HepG2 (cell line): ENCODE results near the gene PSENEN. TPM values are rescaled to one million over a fixed set of nuclear protein-coding genes. Genes with fewer than 3 reads are reported as not detected.

Experiments
- ATAC-seq: fragments of 200-7000 bp; cut with Tn5 transposase; 3 replicates; pipeline ENCODE4 v1.9.1; 2020; ENCODE audit warnings: mild to moderate bottlenecking, moderate library complexity
- BruUV-seq: library from RNA; stranded (reverse); fragments of 400-500 nt; replicated peaks from 2 replicates; lab custom pipeline; 2021; lab: Mats Ljungman, UMichigan
- CTCF ChIA-PET: fragments of 300-600 bp; formaldehyde crosslinking; extraction: SDS; loops from one replicate; lab custom pipeline; 2021; ENCODE audit warnings: low total read pairs, inconsistent platforms, low intra/inter-chr PET ratio; lab: Yijun Ruan, JAX
- POLR2A ChIA-PET: fragments of 350-600 bp; sonication (Branson Sonifier 250); formaldehyde crosslinking; loops from one replicate; lab custom pipeline; 2020; ENCODE audit warnings: antibody characterized with exemption, inconsistent platforms; lab: Yijun Ruan, JAX
- DNase-seq: peaks from one replicate; pipeline ENCODE4 v3.0.0-alpha.2; 2015; ENCODE audit warnings: low spot score
- FAIRE-seq: peaks from 3 replicates; lab custom pipeline; 2011; peaks lifted over from hg19 to GRCh38; lab: Jason Lieb, UNC
- H2AFZ ChIP-seq: one replicate; pipeline ENCODE4 v1.6.1; 2011; ENCODE audit warnings: low read length, inconsistent platforms
- H3K27ac ChIP-seq: fragments of 300-600 bp; 3 replicates; pipeline ENCODE4 v1.8.0; 2011; ENCODE audit warnings: mixed run types, mild to moderate bottlenecking, mixed read lengths, low read length, inconsistent platforms; ENCODE audit not compliant: insufficient read depth; ENCODE audit errors: extremely low read length
- H3K27me3 ChIP-seq, 2 experiments: fragments of 200-600 bp in 1 of 2; 2 replicates in 1 of 2; 3 replicates in 1 of 2; pipeline versions ENCODE4 v1.6.0 to v1.8.0; 2011; ENCODE audit warnings: low read length in 2 of 2, mild to moderate bottlenecking in 2 of 2, moderate library complexity in 2 of 2, inconsistent platforms in 1 of 2; ENCODE audit not compliant: insufficient read depth in 2 of 2, control insufficient read depth in 1 of 2
- H3K36me3 ChIP-seq, 2 experiments: fragments of 200-600 bp in 1 of 2; replicated peaks in 1 of 2; 2 replicates in 1 of 2; 3 replicates in 1 of 2; pipeline versions ENCODE4 v1.5.1 to v1.8.0; 2011; ENCODE audit warnings: low read length in 2 of 2, inconsistent platforms in 1 of 2; ENCODE audit not compliant: insufficient read depth in 2 of 2, control insufficient read depth in 1 of 2
- H3K4me1 ChIP-seq: 2 replicates; pipeline ENCODE4 v1.5.1; 2012; ENCODE audit warnings: low read length, inconsistent platforms; ENCODE audit not compliant: insufficient read depth
- H3K4me2 ChIP-seq: 2 replicates; pipeline ENCODE4 v1.6.0; 2011; ENCODE audit warnings: low read depth, low read length, inconsistent platforms
- H3K4me3 ChIP-seq, 3 experiments: fragments of 200-600 bp in 1 of 3; sonication (generic), shearing (Covaris generic) in 1 of 3; replicated peaks in 1 of 3; 2 replicates each; pipeline ENCODE4 v1.5.1; 2011 to 2016; ENCODE audit warnings: low read length in 3 of 3, inconsistent platforms in 2 of 3, low read depth in 2 of 3, mild to moderate bottlenecking in 2 of 3, control low read depth in 1 of 3, mixed read lengths in 1 of 3; ENCODE audit not compliant: insufficient read depth in 1 of 3
- H3K79me2 ChIP-seq: one replicate; pipeline ENCODE4 v1.6.1; 2011; ENCODE audit warnings: low read length, inconsistent platforms; ENCODE audit not compliant: insufficient read depth
- H3K9ac ChIP-seq: 2 replicates; pipeline ENCODE4 v1.6.0; 2011; ENCODE audit warnings: mild to moderate bottlenecking, low read depth, low read length, inconsistent platforms; ENCODE audit not compliant: insufficient read depth
- H3K9me3 ChIP-seq: 2 replicates; pipeline ENCODE4 v1.5.1; 2012; ENCODE audit warnings: mild to moderate bottlenecking, low read length
- H4K20me1 ChIP-seq: 2 replicates; pipeline ENCODE4 v1.6.0; 2011; ENCODE audit warnings: inconsistent platforms, mild to moderate bottlenecking, low read length, moderate library complexity; ENCODE audit not compliant: insufficient read depth
- ASH2L ChIP-seq: fragments of 300-600, 200-600 bp; sonication (generic); IDR thresholded peaks from 2 replicates; pipeline ENCODE4 v1.7.0; 2017; ENCODE audit warnings: low read depth, mild to moderate bottlenecking, moderate library complexity, mixed read lengths, low read length; ENCODE audit not compliant: insufficient read length
- CREM ChIP-seq, 2 experiments: sonication (generic) in 1 of 2; formaldehyde crosslinking in 1 of 2; IDR thresholded peaks; 2 replicates each; pipeline versions ENCODE4 v1.4.0 to v1.6.1; 2016 to 2020; ENCODE audit warnings: antibody characterized with exemption in 1 of 2, mild to moderate bottlenecking in 1 of 2, missing genetic modification reagents in 1 of 2
- DR1 ChIP-seq: sonication (generic); formaldehyde crosslinking; IDR thresholded peaks from 2 replicates; pipeline ENCODE4 v1.8.0; 2021; ENCODE audit warnings: mild to moderate bottlenecking, missing genetic modification reagents, inconsistent platforms
- ERF ChIP-seq: IDR thresholded peaks from 2 replicates; pipeline ENCODE4 v1.6.1; 2018; ENCODE audit warnings: missing biosample characterization, missing genetic modification reagents
- GABPB1 ChIP-seq: IDR thresholded peaks from 2 replicates; pipeline ENCODE4 v1.6.1; 2016; ENCODE audit warnings: mild to moderate bottlenecking, missing genetic modification reagents, moderate library complexity, missing compliant biosample characterization
- KDM3A ChIP-seq: IDR thresholded peaks from 2 replicates; pipeline ENCODE4 v1.6.1; 2018; ENCODE audit warnings: low read depth, missing compliant biosample characterization
- PAX8 ChIP-seq: sonication (generic); formaldehyde crosslinking; IDR thresholded peaks from 2 replicates; pipeline ENCODE4 v1.8.0; 2022; ENCODE audit warnings: mild to moderate bottlenecking, missing genetic modification reagents, borderline replicate concordance
- SMC3 ChIP-seq: IDR thresholded peaks from 2 replicates; pipeline ENCODE4 v1.6.1; 2011; ENCODE audit warnings: low read length, improper control_type of control experiment
- TP53 ChIP-seq: sonication (generic); formaldehyde crosslinking; conservative IDR thresholded peaks from 2 replicates; pipeline ENCODE4 v1.4.0; 2020; ENCODE audit warnings: missing genetic modification reagents
- ZNF234 ChIP-seq: sonication (generic); formaldehyde crosslinking; conservative IDR thresholded peaks from 2 replicates; pipeline ENCODE4 v1.5.1; 2020; ENCODE audit warnings: mild to moderate bottlenecking, missing genetic modification reagents
- ZNF292 ChIP-seq: sonication (generic); formaldehyde crosslinking; IDR thresholded peaks from 2 replicates; pipeline ENCODE4 v1.8.1; 2022; ENCODE audit warnings: mild to moderate bottlenecking, low read depth, missing genetic modification reagents, borderline replicate concordance
- ZNF598 ChIP-seq: sonication (generic); formaldehyde crosslinking; IDR thresholded peaks from 2 replicates; pipeline ENCODE4 v1.5.1; 2020; ENCODE audit warnings: mild to moderate bottlenecking, missing genetic modification reagents, borderline replicate concordance
- ZNF775 ChIP-seq: sonication (generic); formaldehyde crosslinking; IDR thresholded peaks from 2 replicates; pipeline ENCODE4 v1.4.0; 2020; ENCODE audit warnings: missing genetic modification reagents, mild to moderate bottlenecking, moderate library complexity, borderline replicate concordance
- ZSCAN20 ChIP-seq: sonication (generic); formaldehyde crosslinking; IDR thresholded peaks from 2 replicates; pipeline ENCODE4 v1.4.0; 2020; ENCODE audit warnings: missing genetic modification reagents, mild to moderate bottlenecking, borderline replicate concordance
- ZSCAN9 ChIP-seq: IDR thresholded peaks from 2 replicates; pipeline ENCODE4 v1.6.1; 2016; ENCODE audit warnings: borderline replicate concordance
- WGBS: methylation state at CpG from one replicate; pipeline ENCODE4 v1.1.6; 2017; ENCODE audit warnings: low lambda C conversion rate; 5-methylcytosine and 5-hydroxymethylcytosine counted together
- in situ Hi-C: cut with HindIII; loops from 2 replicates; pipeline ENCODE4 v1.10.0; 2017; ENCODE audit warnings: low pct_unique_long_range_greater_than_20kb; ENCODE audit not compliant: extremely low pct_ligation_motif_present
- intact Hi-C: fragments of 100-400 bp; cut with micrococcal nuclease; formaldehyde crosslinking; loops from one replicate; pipeline ENCODE4 v1.10.0; 2022; ENCODE audit not compliant: unreplicated experiment
- polyA plus RNA-seq, 8 experiments: library from polyadenylated mRNA; depleted of rRNA in 3 of 8; stranded (reverse) in 7 of 8; unstranded in 1 of 8; fragments of >200 nt; fragmentation: Illumina TruSeq in 4 of 8; extraction: Trizol in 4 of 8; gene quantifications; 2 replicates each; pipeline versions ENCODE4 v1.2.1 to v1.2.3, GENCODE V29; 2011 to 2016; ENCODE audit warnings: low read depth in 4 of 8, missing spikeins in 1 of 8, mixed read lengths in 1 of 8; ENCODE audit not compliant: insufficient read depth in 1 of 8
- total RNA-seq, 5 experiments: library from RNA; depleted of rRNA; stranded (reverse); fragments of >200 nt; fragmentation: Illumina TruSeq; extraction: Trizol; gene quantifications; 2 replicates each; pipeline ENCODE4 v1.2.3, GENCODE V29; 2016; ENCODE audit warnings: low read depth in 1 of 5

Gene PSENEN
- total and polyA plus RNA-seq, 2 of the 13 experiments (the other 11 are each of a cell fraction or from before 2014, with no cell fraction given) = 16.9 to 34.2 TPM

GRCh38 chr19:35773020-35773806 lies 27.8 kb downstream of the PSENEN start:
- 74% methylated on average over 9 of the region's 9 CpGs for WGBS
- TF ChIP-seq PAX8 (CRISPR knock-in tag) (no peak), DR1 (CRISPR knock-in tag) (no peak), ZSCAN9 (CRISPR knock-in tag) (no peak), KDM3A (CRISPR knock-in tag) (no peak), ZNF598 (CRISPR knock-in tag) (no peak), GABPB1 (CRISPR knock-in tag) (no peak), TP53 (CRISPR knock-in tag) (no peak), CREM (IDR thresholded peaks at IDR 0.05) (no peak), CREM (CRISPR knock-in tag; IDR thresholded peaks at IDR 0.05) (no peak), ZSCAN20 (no peak), ZNF775 (CRISPR knock-in tag) (no peak), ASH2L (no peak), ZNF292 (no peak), SMC3 (no peak), ZNF234 (CRISPR knock-in tag) (no peak), ERF (no peak)
- Histone ChIP-seq H3K36me3 (no peaks in the 10 kb centered on the region; a peak in 1 of 5 replicates), H3K9me3 (no peaks in the 10 kb centered on the region), H3K4me2 (no peak overlapping the region), H3K4me3 (no peak overlapping the region), H4K20me1 (no peaks in the 10 kb centered on the region), H3K4me1 (peaks cover 41% of the 10 kb centered on the region), H3K27ac (no peak overlapping the region), H3K9ac (no peak overlapping the region), H2AFZ (no peak overlapping the region), H3K27me3 (no peaks in the 10 kb centered on the region), H3K79me2 (no peaks in the 10 kb centered on the region)
- POLR2A ChIA-PET = no interaction called here
- FAIRE-seq (no peak), DNase-seq (no peak), ATAC-seq (no peak)
- in situ Hi-C loops (no loop called here), intact Hi-C loops (no loop called here)
- CTCF ChIA-PET = no interaction called here
- BruUV-seq = no TSS peak
